Stimulated activated CD4-positive, alpha-beta T cell treated with anti-CD3 and anti-CD28 coated beads, Interleukin-12 subunit alpha, Interleukin-12 subunit beta, amount 100 ng/mL, for 48 hours (primary cell): Measurements from ENCODE around the gene TMEM161A.
"Not testable (repeated sequence)": the region's sequence is repeated elsewhere in the genome, so short reads cannot be mapped to it uniquely, and the experiment has no call there.

ENCODE experiments used
- DNase-seq, 3 donors: peaks; one replicate each; pipeline ENCODE4 v3.0.0-alpha.2; 2020; ENCODE audit warnings: low read depth in 2 of 3, low spot score in 1 of 3

Gene TMEM161A

GRCh38 chr19:19155495-19156219, 17.4 kb upstream of the TMEM161A start:
- DNase-seq, result no peak

- DNase-seq, result no peak
Observed at GRCh38 chr19:19154768-19155494, 16.7 kb upstream of the TMEM161A start.

- no peak for DNase-seq
Observed at GRCh38 chr19:19152668-19153384, 14.5 kb upstream of the TMEM161A start.

- DNase-seq, result no peak
Observed at GRCh38 chr19:19151418-19151817, 13.1 kb upstream of the TMEM161A start.

- no peak for DNase-seq
Observed at GRCh38 chr19:19149435-19149834, 11.2 kb upstream of the TMEM161A start.

GRCh38 chr19:19148504-19148903, 10.2 kb upstream of the TMEM161A start:
- not testable (repeated sequence) for DNase-seq

- no peak for DNase-seq
Observed at GRCh38 chr19:19147344-19147743, 9.1 kb upstream of the TMEM161A start.

- DNase-seq, result no peak
Observed at GRCh38 chr19:19146865-19147264, 8.6 kb upstream of the TMEM161A start.

- DNase-seq, result peak; percentile 76 to 97 (median 80)
Observed at GRCh38 chr19:19145684-19146608, 7.7 kb upstream of the TMEM161A start.

GRCh38 chr19:19145281-19145680, 7.0 kb upstream of the TMEM161A start:
- DNase-seq, result no peak

GRCh38 chr19:19142347-19142746, 4.1 kb upstream of the TMEM161A start:
- no peak for DNase-seq

GRCh38 chr19:19140476-19140875, 2.2 kb upstream of the TMEM161A start:
- no peak for DNase-seq

- no peak for DNase-seq
Observed at GRCh38 chr19:19139876-19140229, 1.6 kb upstream of the TMEM161A start.

GRCh38 chr19:19137556-19138108, 646 bp downstream of the TMEM161A start:
- no peak for DNase-seq

- not testable (repeated sequence) for DNase-seq
Observed at GRCh38 chr19:19135713-19136112, 2.6 kb downstream of the TMEM161A start.

GRCh38 chr19:19134687-19135158, 3.6 kb downstream of the TMEM161A start:
- peak in 2 of 3 donors; percentile 16 to 41 for DNase-seq

GRCh38 chr19:19133985-19134384, 4.3 kb downstream of the TMEM161A start:
- no peak for DNase-seq

GRCh38 chr19:19132912-19133311, 5.4 kb downstream of the TMEM161A start:
- no peak for DNase-seq

GRCh38 chr19:19131989-19132388, 6.3 kb downstream of the TMEM161A start:
- DNase-seq, result no peak

GRCh38 chr19:19126102-19126501, 12.2 kb downstream of the TMEM161A start:
- DNase-seq, result no peak
